HG03108 (cell line): Measurements from ENCODE around the gene INPP5A.

Experiments used
- ATAC-seq: cut with Tn5 transposase; IDR thresholded peaks from one replicate; pipeline ENCODE4 v1.9.1; 2021; ENCODE audit warnings: moderate library complexity; ENCODE audit not compliant: unreplicated experiment

Gene INPP5A

GRCh38 chr10:132517951-132518521 is 19.6 kb upstream of the INPP5A start:
- ATAC-seq: no peak

- no peak for ATAC-seq
Observed at GRCh38 chr10:132518572-132519381, 18.8 kb upstream of the INPP5A start.

- ATAC-seq: no peak
Observed at GRCh38 chr10:132519382-132520176, 18.0 kb upstream of the INPP5A start.

- no peak for ATAC-seq
Observed at GRCh38 chr10:132520177-132520811, 17.3 kb upstream of the INPP5A start.

- ATAC-seq: no peak
Observed at GRCh38 chr10:132521041-132521465, 16.5 kb upstream of the INPP5A start.

- ATAC-seq: no peak
Observed at GRCh38 chr10:132521466-132522102, 16.0 kb upstream of the INPP5A start.

- ATAC-seq: no peak
Observed at GRCh38 chr10:132522521-132523411, 14.8 kb upstream of the INPP5A start.

GRCh38 chr10:132523561-132524442 is 13.8 kb upstream of the INPP5A start:
- no peak for ATAC-seq

GRCh38 chr10:132524443-132525285 is 12.9 kb upstream of the INPP5A start:
- ATAC-seq: no peak

GRCh38 chr10:132526676-132527075 is 10.9 kb upstream of the INPP5A start:
- ATAC-seq: no peak

GRCh38 chr10:132527339-132528063 is 10.1 kb upstream of the INPP5A start:
- ATAC-seq: no peak

- no peak for ATAC-seq
Observed at GRCh38 chr10:132528064-132528691, 9.4 kb upstream of the INPP5A start.

- ATAC-seq: no peak
Observed at GRCh38 chr10:132532179-132532578, 5.4 kb upstream of the INPP5A start.

- ATAC-seq: no peak
Observed at GRCh38 chr10:132532749-132533560, 4.6 kb upstream of the INPP5A start.

GRCh38 chr10:132533571-132534260 is 3.9 kb upstream of the INPP5A start:
- no peak for ATAC-seq
